Lung (tissue), 12 donors: ENCODE results near the gene LHFPL3. TPM values are rescaled to one million over a fixed set of nuclear protein-coding genes. Genes with fewer than 3 reads are reported as not detected.
A peak's percentile ranks its signal among the peaks of the same experiment; 100 is the strongest.
"Not testable (repeated sequence)": the region's sequence is repeated elsewhere in the genome, so short reads cannot be mapped to it uniquely, and the experiment has no call there.

Experiments used
- ATAC-seq: fragments of 200-7000 bp; cut with Tn5 transposase; one replicate; pipeline ENCODE4 v1.9.1; 2020; ENCODE audit warnings: moderate number of reproducible peaks; ENCODE audit not compliant: insufficient read depth, low FRiP score
- DNase-seq, 3 donors: peaks; one replicate each; pipeline ENCODE4 v3.0.0-alpha.2; 2013 to 2017
- H3K27ac ChIP-seq, 2 donors: one replicate each; pipeline ENCODE4 v1.5.1; 2013; ENCODE audit warnings: mild to moderate bottlenecking in 2 of 2, moderate library complexity in 2 of 2, control low read depth in 1 of 2, inconsistent platforms in 1 of 2, low read depth in 1 of 2, low read length in 1 of 2
- H3K27me3 ChIP-seq, 3 donors: one replicate each; pipeline ENCODE4 v1.5.1; 2013; ENCODE audit warnings: low read length in 2 of 3; ENCODE audit not compliant: control insufficient read depth in 3 of 3, insufficient read depth in 3 of 3
- H3K36me3 ChIP-seq, 4 donors: one replicate each; pipeline ENCODE4 v1.5.1; 2013; ENCODE audit warnings: low read length in 4 of 4, mild to moderate bottlenecking in 1 of 4, moderate library complexity in 1 of 4; ENCODE audit not compliant: control insufficient read depth in 4 of 4, insufficient read depth in 4 of 4
- H3K4me1 ChIP-seq, 5 donors: one replicate each; pipeline ENCODE4 v1.5.1; 2013; ENCODE audit warnings: low read length in 5 of 5, mild to moderate bottlenecking in 2 of 5, moderate library complexity in 1 of 5; ENCODE audit not compliant: control insufficient read depth in 5 of 5, insufficient read depth in 5 of 5
- H3K4me3 ChIP-seq: one replicate; pipeline ENCODE4 v1.5.1; 2013; ENCODE audit warnings: mild to moderate bottlenecking, control low read depth, moderate library complexity
- H3K9ac ChIP-seq, 2 donors: one replicate each; pipeline ENCODE4 v1.5.1; 2013; ENCODE audit warnings: low read length in 2 of 2, control low read depth in 1 of 2; ENCODE audit not compliant: insufficient read depth in 1 of 2
- H3K9me3 ChIP-seq, 4 donors: one replicate each; pipeline ENCODE4 v1.5.1; 2013; ENCODE audit warnings: low read length in 3 of 4, mild to moderate bottlenecking in 1 of 4, moderate library complexity in 1 of 4; ENCODE audit not compliant: control insufficient read depth in 4 of 4, insufficient read depth in 3 of 4
- CTCF ChIP-seq: IDR thresholded peaks from 2 replicates; pipeline ENCODE4 v1.5.1; 2012; ENCODE audit warnings: mild to moderate bottlenecking; ENCODE audit errors: control extremely low read depth, extremely low read depth
- WGBS, 2 donors: extraction: QIAGEN DNeasy Blood & Tissue Kit; methylation state at CpG; one replicate each; pipeline ENCODE4 v1.1.7; 2013; 5-methylcytosine and 5-hydroxymethylcytosine counted together
- polyA plus RNA-seq, 2 donors: library from polyadenylated mRNA; stranded (reverse); fragments of 200-250 nt; gene quantifications; one replicate each; pipeline ENCODE4 v1.2.1, GENCODE V29; 2013
- total RNA-seq, 2 donors: library from RNA; depleted of rRNA in 1 of 2; stranded (reverse); fragments of >200 nt in 1 of 2; gene quantifications; one replicate each; pipeline ENCODE4 v1.2.1, GENCODE V29; 2014 to 2021
- donor health status: control.
- donor health status: control.
- donor health status: Bipolar disorder and iron deficiency.
- donor health status: healthy.
- donor health status: DM: yes; HTN: yes; CAD: no.

The LHFPL3 gene
- total and polyA plus RNA-seq, 4 donors = not detected

DNA sequence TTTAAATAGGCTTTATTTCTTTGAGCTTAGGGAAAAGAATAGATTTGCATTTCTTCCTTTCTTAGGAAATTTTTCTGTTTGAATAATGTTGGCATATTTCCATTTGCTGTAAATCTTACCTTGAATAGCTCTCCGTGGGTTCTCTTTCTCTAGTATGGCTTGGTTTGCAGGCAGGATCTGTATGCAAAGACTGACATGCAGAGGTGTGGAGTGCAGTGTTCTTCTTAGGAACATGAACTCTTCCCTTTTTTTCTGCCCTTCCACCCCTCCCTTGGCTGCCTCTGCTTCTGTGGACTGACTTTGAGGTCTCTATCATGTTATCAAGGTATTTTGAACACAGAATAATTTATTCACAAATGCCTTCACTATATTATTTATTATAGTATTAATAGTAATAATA, 222.8 kb downstream of the LHFPL3 start:
- no peaks in the 10 kb centered on the region for H3K36me3 ChIP-seq
- H3K9me3 ChIP-seq = no peaks in the 10 kb centered on the region
- H3K9ac ChIP-seq = no peak overlapping the region
- ATAC-seq (no peak), DNase-seq (no peak)
- no peak overlapping the region for H3K27ac ChIP-seq
- H3K27me3 ChIP-seq = no peaks in the 10 kb centered on the region
- 58 to 65% methylated on average over 1 of the region's 1 CpG for WGBS, 2 donors
- H3K4me3 ChIP-seq = no peak overlapping the region
- no peaks in the 10 kb centered on the region for H3K4me1 ChIP-seq
- TF ChIP-seq CTCF = no peak

DNA sequence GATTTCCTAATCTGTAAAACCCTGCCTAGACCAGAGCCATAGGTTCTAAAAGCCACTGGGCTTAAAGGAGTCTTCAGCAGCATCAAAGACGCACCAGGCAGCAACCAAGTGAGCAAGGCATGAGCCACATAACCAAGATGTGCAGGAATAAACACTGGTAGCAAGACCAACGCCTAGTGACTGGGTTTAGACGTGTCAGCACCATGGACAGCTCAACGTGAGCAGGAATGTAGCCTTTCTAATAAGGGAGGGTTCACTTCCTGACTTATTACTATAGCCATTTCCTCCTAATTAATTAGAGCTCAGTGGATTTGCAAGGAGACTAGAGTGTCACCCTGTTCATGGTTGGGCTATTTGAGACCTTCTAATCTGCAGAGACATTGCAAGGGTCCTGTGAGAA, 223.7 kb downstream of the LHFPL3 start:
- ATAC-seq = no peak
- no peaks in the 10 kb centered on the region for H3K27me3 ChIP-seq
- peak; percentile 51 to 76 (median 59) for DNase-seq
- H3K9ac ChIP-seq = no peak overlapping the region
- no peaks in the 10 kb centered on the region for H3K4me1 ChIP-seq
- no peak overlapping the region for H3K4me3 ChIP-seq
- no peak overlapping the region for H3K27ac ChIP-seq
- WGBS, 2 donors = 5 to 10% methylated on average over 4 of the region's 4 CpGs
- H3K9me3 ChIP-seq = no peaks in the 10 kb centered on the region
- H3K36me3 ChIP-seq = no peaks in the 10 kb centered on the region
- TF ChIP-seq CTCF = no peak

DNA sequence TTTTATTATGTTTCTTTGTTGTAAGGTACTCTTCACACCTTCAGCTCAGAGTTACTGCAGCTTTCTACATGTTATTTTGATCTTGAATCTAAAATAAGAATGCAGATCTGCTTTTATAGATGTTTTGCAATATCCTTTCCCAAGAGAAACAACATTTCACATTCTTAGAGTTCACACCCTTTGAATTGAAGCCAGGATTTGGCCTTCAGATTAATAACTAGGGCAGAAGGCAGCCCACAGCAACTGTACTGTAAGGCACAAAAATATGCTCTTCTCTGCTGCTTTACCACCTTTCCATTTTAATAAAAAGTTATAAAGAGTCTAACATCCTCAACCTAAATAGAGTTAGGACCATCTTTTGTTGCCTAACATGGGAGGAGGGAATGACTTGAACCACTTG, 224.7 kb downstream of the LHFPL3 start:
- no peaks in the 10 kb centered on the region for H3K36me3 ChIP-seq
- DNase-seq (no peak), ATAC-seq (no peak)
- no peak overlapping the region for H3K4me3 ChIP-seq
- H3K27ac ChIP-seq = no peak overlapping the region
- H3K9me3 ChIP-seq = no peaks in the 10 kb centered on the region
- no peak for TF ChIP-seq CTCF
- H3K4me1 ChIP-seq = no peaks in the 10 kb centered on the region
- no peaks in the 10 kb centered on the region for H3K27me3 ChIP-seq
- no peak overlapping the region for H3K9ac ChIP-seq

DNA sequence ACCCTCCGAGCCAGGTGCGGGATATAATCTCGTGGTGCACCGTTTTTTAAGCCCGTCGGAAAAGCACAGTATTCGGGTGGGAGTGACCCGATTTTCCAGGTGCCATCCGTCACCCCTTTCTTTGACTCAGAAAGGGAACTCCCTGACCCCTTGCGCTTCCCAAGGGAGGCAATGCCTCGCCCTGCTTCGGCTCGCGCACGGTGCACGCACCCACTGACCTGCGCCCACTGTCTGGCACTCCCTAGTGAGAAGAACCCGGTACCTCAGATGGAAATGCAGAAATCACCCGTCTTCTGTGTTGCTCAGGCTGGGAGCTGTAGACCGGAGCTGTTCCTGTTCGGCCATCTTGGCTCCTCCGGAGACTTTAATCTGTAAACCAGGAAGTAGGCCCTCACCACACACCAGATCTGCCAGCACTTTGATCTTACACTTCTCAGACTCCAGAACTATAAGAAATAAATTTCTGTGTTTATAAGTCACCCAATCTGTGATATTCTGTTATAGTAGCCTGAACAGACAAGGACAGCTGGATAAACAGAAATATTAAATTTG, 235.0 kb downstream of the LHFPL3 start:
- H3K4me1 ChIP-seq, H3K27ac ChIP-seq, H3K4me3 ChIP-seq, H3K27me3 ChIP-seq, H3K36me3 ChIP-seq, ATAC-seq, H3K9ac ChIP-seq, DNase-seq, H3K9me3 ChIP-seq: not testable (repeated sequence)
- 90 to 91% methylated on average over 20 to 22 of the region's 22 CpGs for WGBS, 2 donors
